CD4-positive, alpha-beta T cell treated with Interleukin-17A for 1 hour (primary cell): ENCODE data around the gene ZNF792.
"Not testable (repeated sequence)": the region's sequence is repeated elsewhere in the genome, so short reads cannot be mapped to it uniquely, and the experiment has no call there.

Experiments used
- DNase-seq: peaks from one replicate; pipeline ENCODE4 v3.0.0-alpha.2; 2020

The ZNF792 gene

DNA sequence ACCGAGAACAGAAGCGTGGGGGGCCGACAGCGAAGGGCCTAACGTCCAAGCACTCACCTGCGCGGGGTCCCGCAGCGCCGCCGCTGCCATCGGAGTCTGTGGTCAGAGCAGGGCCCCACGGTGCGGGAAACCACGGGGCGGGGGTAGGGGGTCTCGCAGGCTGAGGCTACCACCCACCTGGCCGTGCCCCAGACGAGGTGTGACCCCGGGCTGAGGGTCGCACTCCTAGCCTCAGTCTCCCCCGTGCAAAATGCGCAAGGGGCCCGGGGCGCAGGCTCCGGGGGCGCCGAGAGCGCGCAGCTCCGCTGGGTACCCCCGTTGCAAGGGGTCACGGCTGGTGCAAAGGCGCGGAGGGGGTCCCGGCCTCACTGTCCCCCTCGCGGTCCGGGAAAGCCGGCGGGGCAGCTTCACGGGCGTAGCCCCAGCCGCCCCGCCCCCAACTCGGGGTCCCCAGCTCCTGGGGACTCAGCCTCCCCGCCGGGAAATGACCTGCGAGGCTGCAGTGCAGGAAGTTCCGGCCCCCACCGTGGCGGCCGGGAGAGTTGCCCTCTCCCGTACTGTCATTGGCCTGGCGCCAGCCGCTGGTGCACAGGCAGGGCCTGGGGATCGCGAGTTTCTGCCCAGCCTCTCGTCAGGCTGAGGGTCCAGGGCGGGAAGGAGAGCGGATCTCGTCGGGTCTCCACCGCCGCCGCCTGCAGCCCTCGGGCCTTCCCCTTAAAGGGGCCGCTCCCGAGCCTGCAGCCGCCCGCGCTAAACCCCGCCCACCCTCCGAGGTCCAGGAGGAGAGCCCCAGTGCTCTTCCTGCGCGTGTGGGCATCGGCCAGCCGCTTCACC, at the start of gene ZNF792:
Gene ZNF792 (minus strand): TSS at position 657 of the 834 bp plus-strand sequence. CDS start 567 bp downstream, at position 90.
- peak; percentile 44 for DNase-seq

DNA sequence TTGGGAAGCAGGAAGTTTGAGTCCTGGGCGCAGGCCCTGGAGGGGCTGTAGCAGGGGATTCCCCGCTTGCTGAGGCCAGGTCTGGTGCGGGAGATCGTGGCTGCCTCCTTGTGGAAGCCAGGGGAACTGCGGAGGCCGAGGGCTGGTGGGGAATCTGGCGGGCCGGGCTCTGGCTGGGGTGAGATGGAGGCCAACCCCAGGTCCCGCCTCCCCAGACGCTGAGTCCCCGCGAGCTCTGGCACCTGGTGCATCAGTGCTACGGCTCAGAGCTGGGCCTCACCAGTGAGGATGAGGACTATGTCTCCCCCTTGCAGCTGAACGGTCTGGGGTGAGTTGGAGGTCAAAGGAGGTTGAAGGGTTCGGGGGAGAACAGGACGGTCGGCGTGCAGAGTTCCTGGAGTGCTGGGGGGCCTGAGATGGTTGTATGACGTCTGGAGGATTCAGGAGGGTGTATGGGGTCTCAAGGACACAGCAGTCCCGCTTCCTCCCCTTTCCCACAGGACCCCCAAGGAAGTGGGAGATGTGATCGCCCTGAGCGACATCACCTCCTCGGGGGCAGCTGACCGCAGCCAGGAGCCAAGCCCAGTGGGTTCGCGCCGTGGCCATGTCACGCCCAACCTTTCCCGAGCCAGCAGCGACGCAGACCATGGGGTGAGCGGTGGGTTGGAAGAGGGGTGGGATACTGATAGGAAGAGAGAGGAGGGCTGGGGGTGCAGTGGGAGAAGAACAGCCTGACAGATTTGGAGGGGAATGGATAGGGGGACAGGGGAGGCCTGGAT, 49.2 kb upstream of the ZNF792 start:
- peak; percentile 87 for DNase-seq

DNA sequence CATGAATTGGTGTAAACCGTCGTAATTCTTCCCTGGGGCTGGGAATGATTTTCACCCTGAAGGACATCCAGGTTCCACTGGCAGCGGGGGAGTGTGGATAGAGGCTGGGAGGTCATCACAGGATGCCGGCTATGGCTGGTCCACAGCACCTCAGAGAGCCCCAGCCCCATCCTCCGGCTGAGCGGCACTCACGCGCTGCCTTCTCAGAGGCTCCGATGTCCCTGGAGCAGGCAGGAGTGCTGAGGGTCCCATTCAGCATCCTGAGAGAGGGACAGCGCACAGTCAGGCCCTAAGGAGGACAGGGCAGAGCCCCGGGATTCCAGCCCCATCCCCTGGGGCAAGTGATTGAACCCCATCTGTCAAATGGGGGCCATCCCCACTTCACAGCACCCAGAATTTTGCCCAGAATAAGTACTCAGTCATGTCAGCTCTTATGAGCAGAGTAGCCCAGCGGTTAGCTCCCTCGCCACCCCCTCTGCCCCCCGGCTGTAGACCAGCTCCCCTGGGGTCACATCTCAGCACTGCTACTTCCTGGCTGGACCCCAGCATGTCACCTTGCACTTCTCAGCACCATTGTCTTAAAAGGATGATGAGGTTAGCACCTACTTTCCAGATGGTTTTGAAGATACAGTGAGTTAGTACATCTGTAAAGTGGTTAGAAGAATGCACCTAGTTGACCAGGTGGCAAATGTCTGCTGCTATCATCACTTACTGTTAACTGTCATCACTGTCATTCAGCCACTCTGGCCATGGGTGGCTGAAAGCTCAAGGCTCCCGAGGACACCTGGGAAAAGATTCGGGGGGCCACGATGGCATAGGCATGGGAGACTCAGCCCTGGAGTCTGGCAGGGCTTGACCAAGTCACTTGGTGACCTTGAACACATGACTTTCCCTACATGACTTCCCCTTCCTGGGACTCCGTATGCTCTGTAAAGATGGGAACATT, 48.0 kb upstream of the ZNF792 start:
- peak; percentile 42 for DNase-seq

DNA sequence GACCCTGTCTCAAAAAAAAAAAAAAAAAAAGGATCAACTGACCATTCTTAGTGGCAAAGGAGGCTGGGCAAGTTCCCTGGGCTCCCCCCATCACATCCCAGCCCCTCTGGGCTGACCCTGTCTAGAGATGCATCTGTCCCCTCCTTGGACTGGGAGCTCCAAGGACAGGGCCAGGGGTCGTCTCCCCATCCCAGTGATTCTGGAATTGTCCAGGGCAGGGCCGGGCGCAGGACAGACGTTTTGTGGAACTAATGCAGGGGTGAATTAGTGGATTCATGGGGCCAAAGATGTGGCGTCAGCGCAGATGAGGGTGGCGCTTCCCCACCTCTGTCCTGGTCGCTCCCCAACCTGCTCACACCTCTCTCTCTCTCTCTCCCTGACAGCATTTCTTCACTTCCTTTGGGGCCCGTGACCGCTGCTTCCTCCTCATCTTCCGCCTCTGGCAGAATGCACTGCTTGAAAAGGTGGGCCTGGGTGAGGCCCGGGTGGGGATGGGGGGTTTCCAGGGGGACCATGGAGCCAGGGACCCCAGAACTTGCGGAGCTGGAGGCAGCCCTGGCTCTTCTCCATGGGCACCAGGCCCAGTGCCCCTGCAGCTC, 47.2 kb upstream of the ZNF792 start:
- peak; percentile 61 for DNase-seq

DNA sequence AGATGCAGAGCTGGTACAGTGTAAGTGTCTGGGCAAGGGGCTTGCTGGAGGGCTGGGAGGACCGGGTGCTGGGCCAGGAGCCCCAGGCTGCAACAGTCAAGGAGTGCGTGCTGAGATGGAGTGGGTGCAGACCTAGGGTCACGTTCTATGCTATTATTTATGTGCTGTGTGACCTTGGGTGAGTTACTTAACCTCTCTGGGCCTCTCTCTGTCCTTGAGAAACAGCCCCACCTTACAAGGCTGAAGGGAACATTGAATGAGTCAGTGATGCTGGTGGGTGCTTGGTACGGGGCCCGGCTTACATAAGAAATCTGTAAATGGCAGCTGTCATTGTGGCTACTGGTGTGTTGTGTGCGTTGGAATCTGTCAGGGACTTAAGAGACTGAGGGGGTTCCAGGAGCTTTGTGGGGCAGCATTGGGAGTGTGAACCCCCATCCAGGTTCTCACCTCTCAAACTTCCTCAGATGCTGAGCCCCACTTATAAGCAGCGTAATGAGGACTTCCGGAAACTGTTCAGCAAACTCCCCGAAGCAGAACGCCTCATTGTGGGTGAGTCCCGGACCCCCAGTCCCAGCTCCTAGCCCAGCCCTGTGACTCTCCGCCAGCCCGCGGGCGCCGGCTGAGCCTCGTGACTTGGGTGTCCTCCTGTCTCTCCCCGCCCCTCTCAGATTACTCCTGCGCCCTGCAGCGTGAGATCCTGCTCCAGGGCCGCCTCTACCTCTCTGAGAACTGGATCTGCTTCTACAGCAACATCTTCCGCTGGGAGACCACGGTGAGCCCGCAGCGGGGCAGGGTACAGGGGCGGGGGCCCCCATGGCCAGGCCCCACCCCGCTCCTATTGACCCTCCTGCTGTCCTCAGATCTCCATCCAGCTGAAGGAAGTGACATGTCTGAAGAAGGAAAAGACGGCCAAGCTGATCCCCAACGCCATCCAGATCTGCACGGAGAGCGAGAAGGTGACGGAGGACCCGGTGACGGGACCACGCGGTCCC, 45.7 kb upstream of the ZNF792 start:
- DNase-seq: no peak

DNA sequence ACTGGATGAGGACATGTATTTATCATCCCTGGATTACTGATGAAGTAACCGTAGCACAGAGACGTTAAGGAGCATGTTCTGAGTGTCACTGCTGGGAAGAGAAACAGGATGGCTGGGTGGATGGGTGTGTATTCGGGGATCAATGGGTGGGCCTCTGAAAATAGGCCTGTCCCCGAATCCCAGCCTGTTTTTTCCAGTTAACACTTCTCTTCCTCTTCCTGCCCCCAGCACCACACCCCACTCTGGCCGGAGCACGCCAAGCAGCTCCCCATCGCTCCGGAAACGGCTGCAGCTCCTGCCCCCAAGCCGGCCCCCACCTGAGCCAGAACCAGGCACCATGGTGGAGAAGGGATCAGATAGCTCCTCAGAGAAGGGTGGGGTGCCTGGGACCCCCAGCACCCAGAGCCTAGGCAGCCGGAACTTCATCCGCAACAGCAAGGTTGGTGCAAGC, 44.9 kb upstream of the ZNF792 start:
- no peak for DNase-seq

DNA sequence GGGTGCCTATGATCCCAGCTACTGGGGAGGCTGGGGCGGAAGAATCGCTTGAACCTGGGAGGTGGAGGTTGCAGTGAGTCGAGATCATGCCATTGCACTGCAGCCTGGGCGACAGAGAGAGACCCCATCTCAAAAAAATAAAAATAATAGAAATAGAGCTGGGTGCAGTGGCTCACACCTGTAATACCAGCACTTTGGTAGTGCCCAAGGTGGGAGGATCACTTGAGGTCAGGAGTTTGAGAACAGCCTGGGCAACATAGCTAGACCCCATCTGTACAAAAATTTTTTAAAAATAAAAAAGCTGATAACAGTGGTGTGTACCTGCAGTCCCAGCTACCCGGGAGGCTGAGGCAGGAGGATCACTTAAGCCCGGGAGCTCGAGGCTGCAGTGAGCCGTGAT, 43.4 kb upstream of the ZNF792 start:
- not testable (repeated sequence) for DNase-seq

DNA sequence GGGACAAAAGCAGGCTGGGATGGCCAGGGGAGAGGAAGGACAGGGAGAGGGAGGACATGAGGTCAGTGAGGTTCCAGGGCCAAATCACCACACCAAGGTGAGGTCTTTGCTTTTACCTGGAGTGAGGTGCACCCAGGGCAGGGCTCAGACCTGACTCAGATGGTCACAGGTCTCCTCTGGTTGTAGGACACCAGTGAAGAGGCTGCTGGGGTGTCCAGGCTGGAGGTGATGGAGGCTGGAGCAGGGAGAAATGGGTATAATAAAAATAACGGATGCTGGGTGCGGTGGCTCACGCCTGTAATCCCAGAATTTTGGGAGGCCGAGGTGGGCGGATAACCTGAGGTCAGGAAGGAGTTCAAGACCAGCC, 43.0 kb upstream of the ZNF792 start:
- no peak for DNase-seq

DNA sequence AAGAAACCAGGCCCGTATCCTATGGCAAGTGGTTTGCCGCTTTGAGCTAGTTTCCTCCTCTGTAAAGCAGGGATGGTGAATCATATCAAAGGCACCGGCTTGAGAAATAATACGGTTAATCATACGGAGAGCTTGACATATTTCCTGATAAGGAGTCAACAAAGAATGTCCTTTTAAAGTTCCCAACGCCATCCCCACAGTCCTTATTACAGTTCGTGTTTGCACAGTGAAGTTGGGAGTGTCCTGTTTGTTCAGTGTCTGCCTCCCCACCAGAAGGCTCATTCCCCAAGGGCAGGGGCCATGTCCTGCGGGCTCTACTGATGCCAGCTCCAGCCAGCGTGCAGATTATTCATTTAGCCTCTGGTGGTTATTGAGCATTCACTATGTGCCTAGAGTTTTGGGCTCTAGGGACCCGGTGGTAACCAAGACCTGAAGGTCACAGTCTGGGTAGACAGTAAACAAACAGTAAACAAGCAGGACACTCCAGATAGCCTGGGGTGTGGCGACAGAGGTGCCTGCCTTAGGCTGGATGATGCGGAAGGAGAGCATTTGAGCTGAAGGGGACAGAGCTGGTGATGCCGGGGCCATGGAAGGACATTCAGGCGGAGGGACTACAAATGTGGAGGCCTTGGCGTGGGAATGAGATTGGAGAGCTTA, 42.4 kb upstream of the ZNF792 start:
- DNase-seq: no peak

DNA sequence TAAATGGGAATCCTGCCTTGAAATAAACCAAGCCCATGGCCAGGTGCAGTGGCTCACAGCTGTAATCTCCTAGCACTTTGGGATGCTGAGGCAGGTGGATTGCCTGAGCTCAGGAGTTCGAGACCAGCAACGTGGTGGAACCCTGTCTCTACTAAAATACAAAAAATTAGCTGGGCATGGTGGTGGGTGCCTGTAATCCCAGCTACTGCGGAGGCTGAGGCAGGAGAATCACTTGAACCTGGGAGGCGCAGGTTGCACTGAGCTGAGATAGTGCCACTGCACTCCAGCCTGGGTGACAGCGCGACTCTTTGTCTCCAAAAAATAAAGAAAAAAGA, 41.9 kb upstream of the ZNF792 start:
- DNase-seq: not testable (repeated sequence)

DNA sequence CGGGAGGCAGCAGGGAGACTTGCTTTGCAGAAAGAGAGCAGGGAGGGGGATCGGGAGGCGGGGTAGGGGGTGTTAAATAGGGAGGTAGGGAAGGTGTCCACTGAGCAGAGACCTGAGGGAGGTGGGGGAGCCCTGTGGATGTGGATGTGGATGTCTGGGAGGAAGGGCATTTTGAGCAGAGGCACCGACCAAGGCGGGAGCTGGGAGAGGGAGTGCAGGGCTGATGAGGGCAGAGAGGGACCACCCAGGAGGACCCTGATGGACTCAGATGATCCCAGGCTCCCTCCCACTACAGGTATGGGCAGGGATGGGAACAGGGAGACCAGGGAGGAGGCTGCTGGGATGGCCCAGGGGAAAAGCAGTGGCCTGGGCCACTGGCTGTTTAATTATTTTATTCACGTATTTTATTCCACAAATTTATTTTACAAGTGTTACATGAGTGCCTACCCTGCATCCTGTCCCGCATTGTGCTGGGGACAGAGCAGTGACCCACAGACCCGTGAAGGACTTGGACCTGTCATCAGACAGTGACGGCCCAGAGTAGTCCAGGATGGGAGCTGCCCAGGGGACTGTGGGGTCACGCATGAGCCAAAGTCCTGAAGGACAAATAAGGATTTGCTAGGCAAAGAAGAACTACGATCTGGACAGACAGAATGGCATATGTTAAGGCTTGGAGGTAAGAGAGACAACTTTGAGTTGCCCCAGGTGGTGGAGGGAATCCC, 41.4 kb upstream of the ZNF792 start:
- no peak for DNase-seq

DNA sequence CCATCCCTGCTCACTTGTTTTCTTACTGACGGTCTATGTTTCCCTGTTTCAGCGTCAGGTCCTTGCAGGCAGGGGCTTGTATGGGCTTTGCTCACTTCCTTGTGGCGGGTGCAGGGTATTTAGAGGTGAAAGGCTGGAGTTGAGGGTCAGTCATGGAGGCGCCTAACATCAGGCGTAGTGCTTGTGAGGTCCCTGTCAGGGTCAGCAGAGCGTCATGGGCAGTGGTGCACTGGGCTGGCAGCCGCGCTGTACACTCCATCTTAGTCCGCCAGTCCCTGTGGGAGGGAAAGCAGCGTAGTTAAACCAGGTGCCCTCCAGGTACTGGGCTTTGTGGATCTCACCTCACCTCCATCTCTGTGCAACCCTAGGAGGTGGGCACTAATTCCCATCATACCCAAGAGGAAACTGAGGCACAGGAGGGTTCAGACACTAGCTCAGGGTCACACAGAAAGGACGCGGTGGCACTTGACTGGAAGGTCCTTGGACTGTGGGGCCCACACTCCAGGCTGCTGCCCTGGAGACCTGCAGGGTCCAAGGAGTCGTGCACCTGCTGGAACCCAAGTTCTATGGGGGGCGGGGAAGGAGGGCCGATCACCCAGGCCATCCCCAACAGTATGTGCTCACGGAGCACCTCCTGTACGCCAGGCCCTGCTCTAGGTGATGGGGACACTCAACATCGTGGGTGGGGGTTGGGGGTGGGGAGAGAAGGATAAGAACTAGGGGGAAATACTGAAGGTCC, 40.7 kb upstream of the ZNF792 start:
- DNase-seq: no peak

DNA sequence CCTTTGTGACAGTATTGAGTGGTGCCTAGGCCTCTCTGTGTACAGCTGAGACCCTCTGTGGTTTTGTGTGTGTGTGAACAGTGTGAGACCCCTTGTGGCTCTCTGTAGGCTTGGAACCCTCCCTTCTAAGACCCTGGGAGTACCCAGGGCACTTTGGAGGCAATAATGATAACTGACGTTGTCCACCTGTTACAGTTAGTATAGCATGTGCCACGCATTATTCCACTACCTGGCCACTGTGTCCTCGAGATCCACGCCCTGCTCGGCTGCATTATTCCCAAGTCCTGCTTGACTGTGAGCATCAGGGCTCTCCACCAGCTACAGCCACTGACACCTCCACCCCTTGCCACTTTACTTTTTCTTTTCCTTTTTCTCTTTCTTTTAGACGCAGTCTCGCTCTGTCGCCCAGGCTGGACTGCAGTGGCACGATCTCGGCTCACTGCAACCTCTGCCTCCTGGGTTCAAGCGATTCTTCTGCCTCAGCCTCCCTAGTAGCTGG, 38.1 kb upstream of the ZNF792 start:
- no peak for DNase-seq

DNA sequence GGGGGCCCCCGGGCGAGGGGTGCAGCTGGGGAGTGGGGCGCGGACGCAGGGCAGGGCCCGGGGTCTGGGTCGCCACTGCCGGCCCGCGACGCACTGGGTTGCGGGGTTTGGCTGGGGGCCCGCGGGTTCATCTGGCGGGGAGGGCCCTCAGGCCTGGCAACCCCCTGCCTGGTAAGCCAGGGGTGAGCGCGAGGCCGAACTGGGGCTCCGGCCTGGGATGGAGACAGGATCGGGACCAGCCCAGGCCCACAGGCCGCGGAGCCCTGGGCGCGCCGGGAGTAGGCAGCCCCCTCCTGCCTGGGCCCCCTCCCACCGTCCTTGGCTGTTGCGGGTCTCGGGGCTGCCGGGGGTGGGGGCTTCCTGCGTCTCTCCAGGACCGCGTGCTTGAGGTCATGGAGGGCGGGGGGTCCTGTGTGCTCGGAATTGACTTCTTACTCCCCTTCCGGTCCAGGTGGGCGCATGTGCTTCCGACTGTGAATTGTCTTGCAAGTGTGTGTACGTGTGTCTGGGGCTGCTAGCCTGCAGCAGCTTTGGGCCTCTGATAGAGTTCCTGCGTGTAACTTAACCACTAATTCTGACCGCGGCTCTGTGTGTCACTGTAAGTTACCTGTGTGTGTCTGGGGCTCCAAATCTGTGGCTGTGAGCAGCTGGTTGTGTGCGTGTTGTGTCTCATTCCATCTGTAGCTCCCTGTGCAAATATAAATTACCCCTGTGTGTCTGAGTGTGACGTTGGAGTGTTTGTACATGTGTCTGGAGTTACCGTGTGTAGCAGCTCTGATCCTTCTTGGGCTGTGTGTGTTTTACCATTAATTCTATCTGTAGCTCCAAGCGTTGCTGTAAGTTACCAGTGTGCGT, 36.8 kb upstream of the ZNF792 start:
- DNase-seq: peak; percentile 68

DNA sequence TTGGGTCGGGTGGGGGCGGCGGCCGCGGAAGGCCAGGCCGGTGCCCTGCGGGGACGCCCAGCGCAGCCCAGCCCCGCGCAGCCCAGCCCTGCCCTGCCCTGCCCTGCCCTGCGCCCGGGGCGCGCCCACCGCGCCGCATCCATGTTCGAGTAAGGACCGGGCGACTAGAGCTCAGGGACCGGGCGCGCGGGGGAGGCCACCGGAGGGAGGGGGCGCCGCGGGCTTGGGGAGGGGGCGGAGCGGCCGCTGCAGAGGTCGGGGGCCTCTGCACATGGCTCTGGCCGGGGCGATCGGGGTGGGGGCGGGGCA, 36.3 kb upstream of the ZNF792 start:
- DNase-seq: no peak

DNA sequence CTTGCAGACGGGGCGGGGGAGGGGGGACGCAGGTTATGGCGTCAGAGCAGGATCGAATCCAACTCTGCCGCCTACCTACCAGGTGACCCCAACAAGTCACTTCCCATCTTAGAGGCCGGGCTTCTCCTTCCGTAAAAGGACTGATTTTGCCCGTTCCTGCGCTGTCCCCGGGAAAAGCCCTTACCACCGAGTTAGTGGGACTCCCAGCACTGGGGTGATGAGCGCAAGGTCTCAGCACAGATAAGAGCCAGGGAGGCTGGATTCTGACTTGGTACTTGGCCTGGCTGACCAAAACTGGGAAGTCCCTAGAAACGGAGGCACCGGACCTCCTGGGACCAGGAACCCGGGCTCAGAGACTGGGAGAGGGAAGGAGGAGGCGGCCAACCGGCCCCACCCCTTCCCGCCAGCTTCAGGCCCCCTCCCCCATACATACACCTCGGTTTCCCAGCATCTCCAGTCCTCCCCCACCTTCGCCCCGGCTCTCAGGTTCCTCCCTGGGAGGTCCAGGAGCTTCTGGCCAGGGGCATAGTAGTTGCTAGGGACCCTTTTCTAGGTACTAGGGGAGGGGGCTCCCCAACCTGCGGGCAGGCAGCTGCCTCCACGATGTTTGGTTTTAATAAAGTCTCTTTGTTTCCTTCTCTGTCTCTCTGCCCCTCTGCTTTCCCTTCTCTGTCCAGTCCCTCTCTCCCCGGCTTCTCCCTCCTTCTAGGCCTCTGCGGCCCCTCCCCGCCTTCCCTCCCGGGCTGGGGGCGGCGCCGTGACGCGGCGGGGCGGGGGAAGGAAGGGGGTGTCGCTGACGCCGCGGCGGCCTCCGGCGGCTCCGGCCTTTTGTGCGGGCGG, 35.7 kb upstream of the ZNF792 start, which contains the start of gene GRAMD1A:
Gene GRAMD1A (plus strand): TSS at position 826 of the 840 bp plus-strand sequence. CDS start 156 bp downstream, outside the sequence.
- DNase-seq: peak; percentile 76
